Measurements from ENCODE around the gene UNC119.

The UNC119 gene

DNA sequence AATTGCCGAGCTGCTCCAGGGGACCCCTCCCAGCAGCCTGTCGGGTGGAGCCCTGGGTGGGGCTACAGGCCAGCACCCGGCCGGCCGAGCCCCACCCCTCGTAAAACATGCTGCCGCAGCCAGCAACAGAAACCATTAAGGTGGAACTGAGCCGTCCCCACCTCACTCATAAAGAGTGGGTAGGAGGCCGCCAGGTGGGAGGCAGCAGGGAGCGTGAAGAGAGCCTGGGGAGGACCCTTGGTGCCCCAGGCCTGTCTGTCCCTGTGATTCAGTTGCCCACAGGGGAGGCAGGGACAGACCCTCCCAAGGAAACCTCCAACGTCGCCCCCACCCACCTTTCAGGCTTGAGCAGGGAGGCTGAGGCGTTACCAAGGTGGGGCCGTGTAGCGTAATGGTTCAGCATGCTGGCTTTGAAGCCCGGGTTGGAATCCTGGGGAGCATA, 37.8 kb downstream of the UNC119 start:
- no peaks in the 10 kb centered on the region for H3F3A ChIP-seq (ENCODE audit: control insufficient read depth, insufficient read depth)
- H3K27ac ChIP-seq (ENCODE audit: low read depth, low read length) = no peak overlapping the region
- H4K20me1 ChIP-seq (ENCODE audit: control insufficient read depth, insufficient read depth, low read depth, low read length) = no peaks in the 10 kb centered on the region
- peaks cover 14% of the 10 kb centered on the region; the same call in 1 of the 2 replicates for H3K9me3 ChIP-seq (ENCODE audit: control insufficient read depth, insufficient read depth, low read length)
- H3K9me2 ChIP-seq (replicated peaks; ENCODE audit: control insufficient read depth, low read length) = no peaks in the 10 kb centered on the region
- peaks cover 11% of the 10 kb centered on the region for H3K27me3 ChIP-seq (ENCODE audit: control insufficient read depth, low read length)
- H3K4me2 ChIP-seq (ENCODE audit: low read length) = no peak overlapping the region
- no peaks in the 10 kb centered on the region for H3K36me3 ChIP-seq (ENCODE audit: control insufficient read depth, low read length)
- TF ChIP-seq, protein P1, sequence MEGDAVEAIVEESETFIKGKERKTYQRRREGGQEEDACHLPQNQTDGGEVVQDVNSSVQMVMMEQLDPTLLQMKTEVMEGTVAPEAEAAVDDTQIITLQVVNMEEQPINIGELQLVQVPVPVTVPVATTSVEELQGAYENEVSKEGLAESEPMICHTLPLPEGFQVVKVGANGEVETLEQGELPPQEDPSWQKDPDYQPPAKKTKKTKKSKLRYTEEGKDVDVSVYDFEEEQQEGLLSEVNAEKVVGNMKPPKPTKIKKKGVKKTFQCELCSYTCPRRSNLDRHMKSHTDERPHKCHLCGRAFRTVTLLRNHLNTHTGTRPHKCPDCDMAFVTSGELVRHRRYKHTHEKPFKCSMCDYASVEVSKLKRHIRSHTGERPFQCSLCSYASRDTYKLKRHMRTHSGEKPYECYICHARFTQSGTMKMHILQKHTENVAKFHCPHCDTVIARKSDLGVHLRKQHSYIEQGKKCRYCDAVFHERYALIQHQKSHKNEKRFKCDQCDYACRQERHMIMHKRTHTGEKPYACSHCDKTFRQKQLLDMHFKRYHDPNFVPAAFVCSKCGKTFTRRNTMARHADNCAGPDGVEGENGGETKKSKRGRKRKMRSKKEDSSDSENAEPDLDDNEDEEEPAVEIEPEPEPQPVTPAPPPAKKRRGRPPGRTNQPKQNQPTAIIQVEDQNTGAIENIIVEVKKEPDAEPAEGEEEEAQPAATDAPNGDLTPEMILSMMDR (IDR thresholded peaks at IDR 0.05; ENCODE audit: low read depth, low read length, poor library complexity, severe bottlenecking) = no peak
- no peak for TF ChIP-seq EZH2phosphoT487 (IDR thresholded peaks at IDR 0.05; ENCODE audit: borderline replicate concordance, low read length)
- no peaks in the 10 kb centered on the region for H3K4me1 ChIP-seq (ENCODE audit: control insufficient read depth, low read length)
- H3K79me2 ChIP-seq (ENCODE audit: control insufficient read depth, low read length) = no peaks in the 10 kb centered on the region
- H3K4me3 ChIP-seq (ENCODE audit: low read length) = no peak overlapping the region

DNA sequence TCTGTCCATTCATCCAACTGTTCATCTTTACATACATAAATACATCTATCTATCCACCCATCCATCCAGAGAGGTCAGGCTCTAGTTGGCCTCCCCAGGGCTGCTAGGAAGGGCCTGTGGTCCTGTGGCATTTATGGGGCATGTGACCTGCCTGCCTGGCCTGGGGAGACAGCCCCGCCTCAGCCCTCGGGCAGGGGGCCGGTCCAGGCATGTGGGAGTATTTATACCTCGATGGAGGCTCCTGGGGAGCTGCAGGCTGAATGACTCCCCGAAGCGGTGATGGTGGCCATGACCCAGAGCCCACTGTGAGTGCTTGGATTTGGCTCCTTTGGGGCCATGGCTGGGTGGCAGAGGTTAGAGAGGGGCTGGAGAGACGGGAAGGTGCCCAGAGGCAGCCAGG, 38.9 kb downstream of the UNC119 start:
- no peak overlapping the region for H3K27ac ChIP-seq (ENCODE audit: low read depth, low read length)
- peaks cover 11% of the 10 kb centered on the region for H3K27me3 ChIP-seq (ENCODE audit: control insufficient read depth, low read length)

DNA sequence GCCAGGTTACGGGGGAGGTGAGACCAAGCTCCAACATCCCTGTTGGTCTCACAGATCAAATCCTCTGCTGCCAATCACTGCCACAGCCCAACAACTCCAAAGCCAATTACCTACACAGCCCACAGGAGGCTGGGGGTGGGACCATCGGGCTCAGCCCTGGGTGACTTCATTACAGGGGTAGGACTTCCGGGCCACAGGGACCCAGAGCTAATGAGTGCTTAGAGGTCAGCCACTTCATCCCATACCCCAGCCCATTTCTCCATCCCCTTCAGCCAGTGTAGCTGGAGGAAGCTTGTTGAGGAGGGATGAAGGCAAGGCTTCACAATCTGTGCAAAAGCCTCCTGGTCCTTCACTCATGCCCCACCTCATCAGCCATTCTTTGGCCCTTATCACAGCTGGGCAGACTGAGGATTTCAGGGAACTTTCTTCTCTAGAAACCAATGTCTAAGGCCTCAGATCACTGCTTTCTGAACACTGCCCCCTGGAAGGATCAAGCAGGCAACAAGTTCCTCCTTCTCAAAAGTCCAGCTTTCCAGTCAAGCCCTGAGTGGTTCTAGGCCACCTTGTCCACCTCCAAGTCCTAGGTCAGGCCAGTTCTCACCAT, 40.5 kb downstream of the UNC119 start:
- H3K4me3 ChIP-seq (ENCODE audit: low read length) = no peak overlapping the region
- no peaks in the 10 kb centered on the region for H3K4me1 ChIP-seq (ENCODE audit: control insufficient read depth, low read length)
- no peaks in the 10 kb centered on the region for H3F3A ChIP-seq (ENCODE audit: control insufficient read depth, insufficient read depth)
- no peak overlapping the region for H3K4me2 ChIP-seq (ENCODE audit: low read length)
- no peaks in the 10 kb centered on the region for H3K9me2 ChIP-seq (replicated peaks; ENCODE audit: control insufficient read depth, low read length)
- H3K27ac ChIP-seq (ENCODE audit: low read depth, low read length) = no peak overlapping the region
- peaks cover 14% of the 10 kb centered on the region; the same call in 1 of the 2 replicates for H3K9me3 ChIP-seq (ENCODE audit: control insufficient read depth, insufficient read depth, low read length)
- no peaks in the 10 kb centered on the region for H3K36me3 ChIP-seq (ENCODE audit: control insufficient read depth, low read length)
- H3K27me3 ChIP-seq (ENCODE audit: control insufficient read depth, low read length) = peaks cover 11% of the 10 kb centered on the region
- H3K79me2 ChIP-seq (ENCODE audit: control insufficient read depth, low read length) = no peaks in the 10 kb centered on the region
- TF ChIP-seq EZH2phosphoT487 (IDR thresholded peaks at IDR 0.05; ENCODE audit: borderline replicate concordance, low read length) = no peak
- TF ChIP-seq, protein P1 (IDR thresholded peaks at IDR 0.05; ENCODE audit: low read depth, low read length, poor library complexity, severe bottlenecking) = no peak
- no peaks in the 10 kb centered on the region for H4K20me1 ChIP-seq (ENCODE audit: control insufficient read depth, insufficient read depth, low read depth, low read length)

More for the DNA sequence above, 38.9 kb downstream of the UNC119 start:
- H3K4me3 ChIP-seq (ENCODE audit: low read length) = no peak overlapping the region
- no peaks in the 10 kb centered on the region for H3K79me2 ChIP-seq (ENCODE audit: control insufficient read depth, low read length)
- H3F3A ChIP-seq (ENCODE audit: control insufficient read depth, insufficient read depth) = no peaks in the 10 kb centered on the region
- H3K4me1 ChIP-seq (ENCODE audit: control insufficient read depth, low read length) = no peaks in the 10 kb centered on the region
- H3K4me2 ChIP-seq (ENCODE audit: low read length) = no peak overlapping the region
- peaks cover 14% of the 10 kb centered on the region; the same call in 1 of the 2 replicates for H3K9me3 ChIP-seq (ENCODE audit: control insufficient read depth, insufficient read depth, low read length)
- no peaks in the 10 kb centered on the region for H3K9me2 ChIP-seq (replicated peaks; ENCODE audit: control insufficient read depth, low read length)
- TF ChIP-seq EZH2phosphoT487 (IDR thresholded peaks at IDR 0.05; ENCODE audit: borderline replicate concordance, low read length) = no peak
- TF ChIP-seq, protein P1 (IDR thresholded peaks at IDR 0.05; ENCODE audit: low read depth, low read length, poor library complexity, severe bottlenecking) = no peak
- no peaks in the 10 kb centered on the region for H3K36me3 ChIP-seq (ENCODE audit: control insufficient read depth, low read length)
- H4K20me1 ChIP-seq (ENCODE audit: control insufficient read depth, insufficient read depth, low read depth, low read length) = no peaks in the 10 kb centered on the region
